Osteocyte (in vitro differentiated cells): ENCODE measurements around the gene QSOX1. TPM values are rescaled to one million over a fixed set of nuclear protein-coding genes. Genes with fewer than 3 reads are reported as not detected.
A peak's percentile ranks its signal among the peaks of the same experiment; 100 is the strongest.

Experiments
- DNase-seq: peaks from one replicate; pipeline ENCODE4 v3.0.0; 2021; ENCODE audit warnings: mixed read lengths; ENCODE audit not compliant: unreplicated experiment; ENCODE audit errors: extremely low spot score
- H3K27ac Mint-ChIP-seq: one replicate; pipeline ENCODE4 v1.8.0; 2021; ENCODE audit warnings: mild to moderate bottlenecking, mixed read lengths; ENCODE audit not compliant: unreplicated experiment
- H3K27me3 Mint-ChIP-seq: one replicate; pipeline ENCODE4 v1.8.0; 2021; ENCODE audit warnings: mixed read lengths; ENCODE audit not compliant: unreplicated experiment
- H3K36me3 Mint-ChIP-seq: one replicate; pipeline ENCODE4 v1.8.0; 2021; ENCODE audit warnings: mixed read lengths; ENCODE audit not compliant: unreplicated experiment
- H3K4me1 Mint-ChIP-seq: one replicate; pipeline ENCODE4 v1.8.0; 2021; ENCODE audit warnings: mixed read lengths; ENCODE audit not compliant: unreplicated experiment
- H3K4me3 Mint-ChIP-seq: one replicate; pipeline ENCODE4 v1.8.0; 2021; ENCODE audit warnings: mild to moderate bottlenecking, moderate library complexity, mixed read lengths; ENCODE audit not compliant: unreplicated experiment
- H3K9me3 Mint-ChIP-seq: one replicate; pipeline ENCODE4 v1.8.0; 2021; ENCODE audit warnings: mixed read lengths; ENCODE audit not compliant: unreplicated experiment
- CTCF ChIP-seq: fragments of 200-600 bp; sonication (generic); IDR thresholded peaks from 2 replicates; pipeline ENCODE4 v1.5.0; 2021; ENCODE audit warnings: antibody characterized with exemption, mild to moderate bottlenecking, moderate library complexity
- long read RNA-seq: library from polyadenylated mRNA; unstranded; transcript quantifications from one replicate; pipeline ENCODE4 v2.0.0, GENCODE V29; 2021
- total RNA-seq: library from RNA; stranded (reverse); gene quantifications from 2 replicates; pipeline ENCODE4 v1.2.1, GENCODE V29; 2021

The QSOX1 gene
- 152 and 162 TPM in 2 replicates for total RNA-seq
- long read RNA-seq, full-length matches to known transcripts = 41 of 90 reads
- long read RNA-seq, partial matches to known transcripts = 38 of 90 reads
- long read RNA-seq, other reads (novel, unspliced or antisense) = 11 of 90 reads

- H3K4me1 Mint-ChIP-seq = peaks cover 53% of the 10 kb centered on the region
- peak within 1 kb of the TSS; percentile 91 for H3K27ac Mint-ChIP-seq
- no peaks in the 10 kb centered on the region for H3K27me3 Mint-ChIP-seq
- H3K36me3 Mint-ChIP-seq = no peaks in the 10 kb centered on the region
- peak; percentile 95 for DNase-seq
- H3K9me3 Mint-ChIP-seq = no peaks in the 10 kb centered on the region
- peak; percentile 39 for TF ChIP-seq CTCF
- H3K4me3 Mint-ChIP-seq = peak within 1 kb of the TSS; percentile 92
Observed at GRCh38 chr1:180154325-180155181, at the start of gene QSOX1. TSS of gene QSOX1 (plus strand) at chr1:180154869. CDS start at chr1:180154908, 39 bp downstream.

GRCh38 chr1:180112091-180112490, 42.6 kb upstream of the QSOX1 start:
- Mint-ChIP-seq H3K4me1 (no peaks in the 10 kb centered on the region), H3K36me3 (peaks cover 44% of the 10 kb centered on the region), H3K27me3 (no peaks in the 10 kb centered on the region), H3K4me3 (no peak overlapping the region), H3K27ac (no peak overlapping the region), H3K9me3 (peaks cover 7% of the 10 kb centered on the region)
- no peak for TF ChIP-seq CTCF
- no peak for DNase-seq

GRCh38 chr1:180112984-180113647, 41.6 kb upstream of the QSOX1 start:
- Mint-ChIP-seq H3K4me3 (no peak overlapping the region), H3K36me3 (peaks cover 41% of the 10 kb centered on the region), H3K27ac (no peak overlapping the region), H3K4me1 (peaks cover 7% of the 10 kb centered on the region), H3K27me3 (no peaks in the 10 kb centered on the region), H3K9me3 (peaks cover 11% of the 10 kb centered on the region)
- no peak for DNase-seq
- no peak for TF ChIP-seq CTCF

GRCh38 chr1:180114396-180114945, 40.2 kb upstream of the QSOX1 start:
- H3K4me1 Mint-ChIP-seq = peaks cover 7% of the 10 kb centered on the region
- H3K36me3 Mint-ChIP-seq = peaks cover 40% of the 10 kb centered on the region
- no peak overlapping the region for H3K4me3 Mint-ChIP-seq
- H3K27me3 Mint-ChIP-seq = no peaks in the 10 kb centered on the region
- DNase-seq = no peak
- H3K27ac Mint-ChIP-seq = no peak overlapping the region
- TF ChIP-seq CTCF = no peak
- peaks cover 11% of the 10 kb centered on the region for H3K9me3 Mint-ChIP-seq
